NCI-H2196 treated with DMSO at 0.1 percent for 48 hours (cell line): ENCODE results near the gene ABHD17C.

Source experiments
- DNase-seq: peaks from one replicate; lab custom pipeline; 2025; ENCODE audit not compliant: unreplicated experiment; lab: John Stamatoyannopoulos, UW

ABHD17C gene

GRCh38 chr15:80689294-80689693, 5.8 kb upstream of the ABHD17C start:
- no peak for DNase-seq

- no peak for DNase-seq
Observed at GRCh38 chr15:80689716-80690115, 5.4 kb upstream of the ABHD17C start.

DNA sequence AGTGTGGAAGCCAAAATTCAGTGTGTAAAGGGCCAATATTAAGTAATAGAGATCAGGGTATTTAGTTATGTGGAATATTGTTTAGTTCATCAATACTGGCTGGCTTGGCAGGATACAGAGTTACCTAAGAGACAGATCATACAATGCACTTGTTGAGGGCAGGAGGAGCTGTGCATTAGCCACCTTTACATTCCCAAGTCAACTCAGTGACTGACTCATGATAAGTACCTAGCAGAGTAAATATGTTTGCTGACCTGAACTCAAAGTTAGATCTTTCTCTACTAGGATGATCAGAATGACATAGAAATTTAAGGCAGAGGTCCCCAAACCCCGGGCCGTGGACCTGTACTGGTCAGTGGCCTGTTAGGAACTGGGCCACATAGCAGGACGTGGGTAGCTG, 3.5 kb upstream of the ABHD17C start:
- DNase-seq: no peak

DNA sequence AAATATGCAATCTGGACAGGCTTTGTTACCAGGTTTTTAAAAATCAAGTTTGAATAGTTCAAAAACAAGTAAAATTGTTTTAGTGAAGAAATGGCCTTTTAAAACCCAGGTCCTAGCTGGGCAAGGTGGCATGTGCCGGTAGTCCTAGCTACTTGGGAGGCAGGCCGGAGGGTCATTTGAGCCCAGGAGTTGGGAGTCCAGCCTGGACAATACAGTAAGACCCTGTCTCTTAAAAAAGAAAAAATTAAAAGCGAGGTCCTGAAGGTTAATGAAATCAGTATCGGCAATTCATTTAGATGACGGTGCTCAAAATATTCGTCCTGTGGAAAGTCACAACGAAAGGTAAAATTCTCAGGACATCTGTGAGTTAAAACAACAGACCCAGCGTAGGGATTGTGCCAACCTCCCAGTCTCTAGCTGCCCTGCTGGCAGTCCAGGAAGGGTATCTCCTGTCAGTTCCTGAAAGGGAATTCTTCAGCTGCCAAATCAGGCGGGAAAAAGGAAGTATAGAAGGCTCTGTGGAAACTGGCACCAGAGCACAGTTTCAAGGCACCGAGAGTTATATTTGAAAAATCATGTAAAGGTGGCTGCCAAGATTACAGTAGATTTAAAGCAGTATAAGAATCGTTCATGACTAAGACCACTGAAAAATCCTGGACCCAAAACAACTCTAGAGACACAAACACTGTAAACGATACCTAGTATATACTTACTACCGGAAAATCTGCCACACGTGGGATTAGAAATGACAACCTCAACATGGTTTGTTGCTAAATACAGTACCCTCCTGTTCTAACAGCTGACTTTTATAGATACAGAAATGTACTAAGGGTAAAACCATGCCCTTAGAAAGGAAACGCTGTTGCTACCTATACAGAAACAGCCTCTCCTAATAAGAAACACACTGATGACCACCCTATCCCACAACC, 1.2 kb upstream of the ABHD17C start:
- DNase-seq: no peak

- DNase-seq: no peak
Observed at GRCh38 chr15:80694611-80695098, 455 bp upstream of the ABHD17C start.

DNA sequence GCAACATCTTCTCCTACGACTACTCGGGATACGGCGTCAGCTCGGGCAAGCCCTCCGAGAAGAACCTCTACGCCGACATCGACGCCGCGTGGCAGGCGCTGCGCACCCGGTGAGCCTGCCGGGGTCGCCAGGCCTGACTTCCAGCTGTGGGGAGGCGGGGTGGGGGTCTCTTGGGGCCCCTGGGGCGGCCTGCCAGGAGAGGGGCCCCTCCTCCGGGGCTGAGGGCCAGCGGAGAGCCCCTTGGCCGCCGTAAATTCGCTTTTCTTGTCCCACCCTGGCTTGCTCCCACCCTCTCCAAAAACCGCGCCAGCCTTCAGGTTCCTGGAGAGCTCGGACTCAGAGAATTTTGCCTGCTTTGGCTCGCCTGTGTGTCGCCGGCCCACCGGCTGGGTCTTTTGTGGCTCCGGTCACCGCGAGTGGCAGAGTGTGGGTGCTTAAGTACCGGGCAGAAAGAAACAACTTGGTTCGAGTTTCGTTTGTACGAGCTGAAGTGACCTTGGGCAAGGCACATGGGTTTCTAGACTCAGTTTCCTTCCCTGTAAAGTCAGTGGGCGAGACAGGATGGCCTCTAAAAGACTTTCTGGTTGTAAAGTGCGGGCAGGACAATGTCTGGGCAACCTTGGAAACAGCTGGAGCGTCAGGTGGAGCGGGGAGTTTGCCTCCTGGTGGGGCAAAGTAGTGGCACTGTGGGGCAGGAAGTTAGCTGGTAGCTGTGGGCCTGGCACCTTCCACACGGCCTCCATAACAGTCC, 976 bp downstream of the ABHD17C start:
- no peak for DNase-seq

DNA sequence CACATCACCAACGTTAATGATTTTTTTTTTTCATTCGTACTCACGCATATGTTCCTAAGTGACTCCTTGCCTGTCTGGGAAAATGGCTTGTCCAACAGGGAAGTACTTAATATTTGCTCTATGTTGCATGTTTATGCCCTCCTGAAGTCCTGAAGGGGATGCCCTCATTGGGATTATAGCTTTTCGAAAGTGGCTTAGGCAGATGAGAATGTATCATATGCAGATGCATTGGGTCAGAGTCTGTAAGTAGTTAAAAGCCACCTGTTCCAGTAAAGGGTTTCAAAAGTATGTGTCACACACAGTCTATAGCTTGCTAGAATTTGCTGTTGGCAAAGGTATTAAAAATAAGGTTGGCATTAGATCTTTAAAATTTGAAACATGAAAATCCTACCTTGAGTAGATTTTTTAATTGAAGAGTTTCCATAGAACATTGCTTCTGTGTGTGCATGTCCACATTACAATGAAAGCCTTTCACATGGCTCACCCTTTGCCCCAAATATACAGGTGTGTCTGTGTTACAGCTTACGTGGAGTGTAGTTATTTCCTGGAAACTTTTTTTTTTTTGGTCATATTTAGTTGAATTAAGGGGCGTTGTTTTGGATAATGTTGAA, 2.1 kb downstream of the ABHD17C start:
- no peak for DNase-seq

DNA sequence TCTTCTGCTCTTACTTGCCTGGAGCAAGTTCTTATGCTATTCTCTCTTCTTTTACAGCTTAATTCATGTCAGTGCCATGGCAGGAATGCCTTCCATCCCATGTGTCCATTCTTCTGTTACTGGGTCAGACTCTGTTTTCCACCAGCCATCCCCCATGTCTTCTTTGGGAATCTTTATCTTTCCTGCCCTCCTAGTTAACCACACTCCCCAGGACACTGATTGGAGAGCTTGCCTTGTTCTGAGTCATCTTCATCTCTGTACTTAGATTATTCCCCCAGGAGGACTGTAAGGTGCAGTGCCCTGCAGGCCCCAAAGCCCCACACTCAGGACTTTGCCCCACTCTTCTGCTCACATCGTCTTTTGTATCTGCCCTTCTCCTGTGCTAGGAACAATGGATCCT, 3.6 kb downstream of the ABHD17C start:
- no peak for DNase-seq

- no peak for DNase-seq
Observed at GRCh38 chr15:80699981-80700380, 4.9 kb downstream of the ABHD17C start.

DNA sequence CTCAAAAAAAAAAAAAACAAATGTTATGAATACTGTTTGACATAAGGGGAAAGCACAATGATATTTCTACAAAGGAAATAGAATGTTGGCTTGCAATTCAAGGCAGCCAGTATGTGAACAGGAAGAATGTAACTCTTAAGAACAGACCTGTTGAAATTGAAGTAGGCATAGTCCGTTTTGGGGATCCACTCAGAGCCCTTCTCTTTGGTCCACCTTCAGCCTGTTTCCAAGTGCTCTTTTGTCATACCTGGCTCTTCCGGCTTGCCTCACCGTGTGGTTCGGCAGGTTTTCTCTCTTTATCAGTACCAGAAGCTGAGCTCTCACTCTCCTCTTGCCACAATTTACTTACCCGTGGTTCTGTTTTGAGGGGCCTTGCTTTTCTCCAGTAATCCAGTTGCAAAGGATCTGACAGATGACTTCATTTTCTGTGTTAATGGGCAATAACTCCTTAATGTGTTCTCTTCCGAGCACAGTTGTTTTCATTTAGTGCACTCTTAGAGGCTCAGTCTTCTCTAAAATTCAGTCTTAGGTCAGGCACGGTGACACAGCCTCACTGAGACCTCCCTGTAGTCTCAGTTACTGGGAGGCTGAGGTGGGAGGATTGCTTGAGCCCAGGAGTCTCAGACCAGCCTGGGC, 6.7 kb downstream of the ABHD17C start:
- DNase-seq: no peak

GRCh38 chr15:80703081-80703480, 8.0 kb downstream of the ABHD17C start:
- no peak for DNase-seq

- DNase-seq: no peak
Observed at GRCh38 chr15:80703965-80704364, 8.9 kb downstream of the ABHD17C start.

GRCh38 chr15:80706161-80706560, 11.1 kb downstream of the ABHD17C start:
- no peak for DNase-seq

GRCh38 chr15:80709542-80709941, 14.4 kb downstream of the ABHD17C start:
- DNase-seq: no peak

- DNase-seq: no peak
Observed at GRCh38 chr15:80710635-80711554, 15.8 kb downstream of the ABHD17C start.

DNA sequence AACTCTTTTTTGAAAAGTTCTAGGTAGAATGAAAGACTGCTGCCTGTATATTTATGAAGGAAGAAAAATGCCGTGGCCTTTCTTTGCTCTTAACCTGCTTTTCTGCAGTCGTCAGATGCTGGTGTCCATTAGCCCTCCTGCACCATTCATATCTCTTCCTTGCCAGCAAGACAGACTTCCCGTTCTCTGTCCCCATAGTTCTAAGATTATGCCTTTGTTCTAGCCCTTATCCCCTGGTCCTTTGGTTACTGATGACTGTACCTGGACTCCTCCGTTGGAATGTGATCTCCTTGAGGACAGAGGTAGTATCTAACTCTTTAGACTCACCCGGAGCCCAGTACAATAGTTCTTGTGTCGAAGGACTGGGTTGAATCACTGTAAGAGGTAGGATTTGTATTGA, 16.8 kb downstream of the ABHD17C start:
- DNase-seq: no peak

- DNase-seq: no peak
Observed at GRCh38 chr15:80712956-80713355, 17.8 kb downstream of the ABHD17C start.

GRCh38 chr15:80721476-80721875, 26.4 kb downstream of the ABHD17C start:
- no peak for DNase-seq

DNA sequence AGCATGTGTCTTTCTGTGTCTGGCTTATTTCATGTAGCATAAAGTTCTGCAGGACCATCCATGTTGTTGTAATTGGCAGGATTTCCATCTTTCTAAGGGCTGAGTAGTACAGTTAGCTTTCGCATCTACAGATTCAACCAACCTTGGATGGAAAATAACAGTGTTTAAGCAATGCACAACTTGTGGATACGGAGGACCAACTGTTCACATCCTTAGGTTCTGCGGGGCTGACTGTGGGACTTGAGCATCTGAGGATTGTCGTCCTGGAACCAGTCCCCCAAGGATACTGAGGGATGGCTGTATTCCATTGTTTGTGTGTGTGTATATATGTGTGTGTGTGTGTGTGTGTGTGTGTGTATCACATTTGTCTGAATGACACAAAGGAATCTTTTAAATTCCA, 27.7 kb downstream of the ABHD17C start:
- DNase-seq: no peak

DNA sequence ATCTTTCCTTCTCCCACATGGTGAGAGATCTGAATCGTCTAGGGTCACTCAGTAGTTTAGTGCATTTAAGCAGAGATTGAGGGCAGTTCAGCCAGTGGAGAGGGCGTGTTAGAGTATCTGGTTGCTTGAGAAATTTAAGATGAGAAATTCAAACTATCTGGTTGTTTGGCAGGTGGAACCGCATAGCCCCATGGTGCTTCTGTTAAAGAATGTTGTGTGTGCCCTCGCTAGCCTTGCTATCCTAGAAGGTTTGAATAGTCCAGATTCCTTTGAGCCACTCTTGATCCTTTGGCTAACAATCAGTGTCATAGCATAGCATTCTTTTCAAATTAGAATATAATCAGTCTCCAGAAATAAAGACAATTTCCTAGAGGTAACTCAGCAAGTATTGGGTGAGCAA, 32.1 kb downstream of the ABHD17C start:
- no peak for DNase-seq
